K562 (cell line): ENCODE data around the gene RTP3.

ENCODE experiments used
- CTCF ChIP-seq, 3 experiments: IDR thresholded peaks in 2 of 3; conservative IDR thresholded peaks in 1 of 3; 2 replicates each; pipeline ENCODE4 v1.5.1; 2011 to 2012; ENCODE audit warnings: low read length in 3 of 3, mild to moderate bottlenecking in 3 of 3, control low read depth in 2 of 3, improper control_type of control experiment in 1 of 3, inconsistent platforms in 1 of 3, low read depth in 1 of 3, mixed read lengths in 1 of 3, moderate library complexity in 1 of 3; ENCODE audit not compliant: insufficient read depth in 2 of 3
- TF ChIP-seq, protein P1 (sequence below), 2 experiments: fragments of 450-650 bp; IDR thresholded peaks; 2 replicates each; pipeline ENCODE4 v1.6.1; 2018; ENCODE audit warnings: mild to moderate bottlenecking in 2 of 2, low read depth in 1 of 2; ENCODE audit not compliant: partially characterized antibody in 2 of 2

- TF ChIP-seq, protein P1, sequence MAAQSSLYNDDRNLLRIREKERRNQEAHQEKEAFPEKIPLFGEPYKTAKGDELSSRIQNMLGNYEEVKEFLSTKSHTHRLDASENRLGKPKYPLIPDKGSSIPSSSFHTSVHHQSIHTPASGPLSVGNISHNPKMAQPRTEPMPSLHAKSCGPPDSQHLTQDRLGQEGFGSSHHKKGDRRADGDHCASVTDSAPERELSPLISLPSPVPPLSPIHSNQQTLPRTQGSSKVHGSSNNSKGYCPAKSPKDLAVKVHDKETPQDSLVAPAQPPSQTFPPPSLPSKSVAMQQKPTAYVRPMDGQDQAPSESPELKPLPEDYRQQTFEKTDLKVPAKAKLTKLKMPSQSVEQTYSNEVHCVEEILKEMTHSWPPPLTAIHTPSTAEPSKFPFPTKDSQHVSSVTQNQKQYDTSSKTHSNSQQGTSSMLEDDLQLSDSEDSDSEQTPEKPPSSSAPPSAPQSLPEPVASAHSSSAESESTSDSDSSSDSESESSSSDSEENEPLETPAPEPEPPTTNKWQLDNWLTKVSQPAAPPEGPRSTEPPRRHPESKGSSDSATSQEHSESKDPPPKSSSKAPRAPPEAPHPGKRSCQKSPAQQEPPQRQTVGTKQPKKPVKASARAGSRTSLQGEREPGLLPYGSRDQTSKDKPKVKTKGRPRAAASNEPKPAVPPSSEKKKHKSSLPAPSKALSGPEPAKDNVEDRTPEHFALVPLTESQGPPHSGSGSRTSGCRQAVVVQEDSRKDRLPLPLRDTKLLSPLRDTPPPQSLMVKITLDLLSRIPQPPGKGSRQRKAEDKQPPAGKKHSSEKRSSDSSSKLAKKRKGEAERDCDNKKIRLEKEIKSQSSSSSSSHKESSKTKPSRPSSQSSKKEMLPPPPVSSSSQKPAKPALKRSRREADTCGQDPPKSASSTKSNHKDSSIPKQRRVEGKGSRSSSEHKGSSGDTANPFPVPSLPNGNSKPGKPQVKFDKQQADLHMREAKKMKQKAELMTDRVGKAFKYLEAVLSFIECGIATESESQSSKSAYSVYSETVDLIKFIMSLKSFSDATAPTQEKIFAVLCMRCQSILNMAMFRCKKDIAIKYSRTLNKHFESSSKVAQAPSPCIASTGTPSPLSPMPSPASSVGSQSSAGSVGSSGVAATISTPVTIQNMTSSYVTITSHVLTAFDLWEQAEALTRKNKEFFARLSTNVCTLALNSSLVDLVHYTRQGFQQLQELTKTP (IDR thresholded peaks at IDR 0.05; ENCODE audit: low read depth in 1 of 2, partially characterized antibody in 2 of 2) = no peak
- TF ChIP-seq CTCF (IDR thresholded peaks at IDR 0.05 in 2 of 3, conservative IDR thresholded peaks at IDR 0.05 in 1 of 3; ENCODE audit: insufficient read depth in 2 of 3, low read depth in 1 of 3, low read length in 3 of 3) = no peak
Measured at GRCh38 chr3:46521096-46521495, 23.3 kb downstream of the RTP3 start.
